Endothelial cell of umbilical vein (primary cell): ENCODE measurements around the gene GIMAP8. TPM values are rescaled to one million over a fixed set of nuclear protein-coding genes. Genes with fewer than 3 reads are reported as not detected.

Experiments used
- BruUV-seq: library from RNA; stranded (reverse); fragments of 400-500 nt; replicated peaks from 2 replicates; lab custom pipeline; 2021; lab: Mats Ljungman, UMichigan
- CTCF ChIA-PET: fragments of 300-600, 350-600 bp; sonication (Branson Sonifier 250); formaldehyde crosslinking; loops from one replicate; lab custom pipeline; 2021; ENCODE audit warnings: antibody characterized with exemption, inconsistent platforms; lab: Charles Lee
- POLR2A ChIA-PET: fragments of 300-600, 350-600 bp; sonication (Branson Sonifier 250); formaldehyde crosslinking; loops from one replicate; lab custom pipeline; 2021; ENCODE audit warnings: antibody characterized with exemption, inconsistent platforms; lab: Charles Lee
- DNase-seq: peaks from one replicate; pipeline ENCODE4 v3.0.0-alpha.2; 2011; ENCODE audit warnings: low read depth, low spot score
- FAIRE-seq: peaks from 2 replicates; lab custom pipeline; 2011; peaks lifted over from hg19 to GRCh38; lab: Jason Lieb, UNC
- H2AFZ ChIP-seq: 2 replicates; pipeline ENCODE4 v1.6.0; 2012; ENCODE audit warnings: low read depth, low read length, control low read depth, inconsistent platforms
- H3K27ac ChIP-seq: 2 replicates; pipeline ENCODE4 v1.5.1; 2011; ENCODE audit warnings: low read depth, mild to moderate bottlenecking, control low read depth, low read length, moderate library complexity; ENCODE audit not compliant: insufficient read depth
- H3K27me3 ChIP-seq, 2 experiments: 2 replicates each; pipeline versions ENCODE4 v1.6.0 to v1.6.1; 2011; ENCODE audit warnings: low read length in 2 of 2, mixed read lengths in 1 of 2; ENCODE audit not compliant: control insufficient read depth in 2 of 2, insufficient read depth in 2 of 2
- H3K36me3 ChIP-seq, 2 experiments: 2 replicates in 1 of 2; 3 replicates in 1 of 2; pipeline ENCODE4 v1.5.1; 2011; ENCODE audit warnings: low read length in 2 of 2, mild to moderate bottlenecking in 1 of 2, moderate library complexity in 1 of 2; ENCODE audit not compliant: control insufficient read depth in 2 of 2, insufficient read depth in 2 of 2; ENCODE audit errors: extremely low read depth in 1 of 2
- H3K4me1 ChIP-seq: 3 replicates; pipeline ENCODE4 v1.5.1; 2011; ENCODE audit warnings: mild to moderate bottlenecking, low read length; ENCODE audit not compliant: control insufficient read depth, insufficient read depth; ENCODE audit errors: extremely low read depth
- H3K4me2 ChIP-seq: 2 replicates; pipeline ENCODE4 v1.6.1; 2011; ENCODE audit warnings: low read length, control low read depth, mixed read lengths; ENCODE audit not compliant: insufficient read depth
- H3K4me3 ChIP-seq, 3 experiments: fragments of 200-600 bp in 1 of 3; sonication (generic), shearing (Covaris generic) in 1 of 3; replicated peaks in 1 of 3; 2 replicates each; pipeline ENCODE4 v1.5.1; 2011 to 2016; ENCODE audit warnings: control low read depth in 3 of 3, low read length in 3 of 3, mild to moderate bottlenecking in 2 of 3, inconsistent platforms in 1 of 3, low read depth in 1 of 3, moderate library complexity in 1 of 3; ENCODE audit not compliant: insufficient read depth in 1 of 3
- H3K79me2 ChIP-seq: 2 replicates; pipeline ENCODE4 v1.6.0; 2012; ENCODE audit warnings: low read length, inconsistent platforms; ENCODE audit not compliant: control insufficient read depth, insufficient read depth
- H3K9ac ChIP-seq: replicated peaks from 2 replicates; pipeline ENCODE3; 2011; ENCODE audit warnings: low read length, control low read depth; ENCODE audit not compliant: insufficient read depth; ENCODE audit errors: extremely low read depth
- H3K9me1 ChIP-seq: replicated peaks from 3 replicates; pipeline ENCODE4 v1.6.0; 2011; ENCODE audit warnings: mild to moderate bottlenecking, low read length; ENCODE audit not compliant: control insufficient read depth, insufficient read depth; ENCODE audit errors: extremely low read depth
- H3K9me3 ChIP-seq: replicated peaks from 2 replicates; pipeline ENCODE4 v1.5.1; 2012; ENCODE audit warnings: low read length, inconsistent platforms; ENCODE audit not compliant: control insufficient read depth, insufficient read depth
- H4K20me1 ChIP-seq: replicated peaks from 2 replicates; pipeline ENCODE3; 2011; ENCODE audit warnings: mild to moderate bottlenecking, low read length; ENCODE audit not compliant: control insufficient read depth, insufficient read depth; ENCODE audit errors: extremely low read depth
- CTCF ChIP-seq, 2 donors: IDR thresholded peaks; 1 replicate in 1 of 2; 2 replicates in 1 of 2; pipeline ENCODE4 v1.5.1; 2011; ENCODE audit warnings: low read length in 2 of 2, mild to moderate bottlenecking in 2 of 2, moderate library complexity in 2 of 2, control low read depth in 1 of 2, inconsistent platforms in 1 of 2, low read depth in 1 of 2; ENCODE audit not compliant: insufficient read depth in 1 of 2; ENCODE audit errors: extremely low read depth in 1 of 2
- EZH2 ChIP-seq: IDR thresholded peaks from 2 replicates; pipeline ENCODE4 v1.6.1; 2012; ENCODE audit warnings: borderline replicate concordance, low read depth, mild to moderate bottlenecking, moderate library complexity, low read length, inconsistent platforms; ENCODE audit not compliant: severe bottlenecking
- FOS ChIP-seq: IDR thresholded peaks from 2 replicates; pipeline ENCODE4 v1.6.1; 2011; ENCODE audit warnings: mild to moderate bottlenecking, low read length, moderate library complexity, borderline replicate concordance; ENCODE audit not compliant: insufficient read depth
- GATA2 ChIP-seq: IDR thresholded peaks from 2 replicates; pipeline ENCODE4 v1.7.0; 2011; ENCODE audit warnings: low read depth, mild to moderate bottlenecking, moderate library complexity, mixed read lengths, low read length; ENCODE audit not compliant: insufficient read length, insufficient read depth
- JUN ChIP-seq: IDR thresholded peaks from 2 replicates; pipeline ENCODE4 v1.6.1; 2011; ENCODE audit warnings: borderline replicate concordance, low read depth; ENCODE audit not compliant: insufficient read length, insufficient read depth
- MAX ChIP-seq: IDR thresholded peaks from 2 replicates; pipeline ENCODE4 v1.6.1; 2011; ENCODE audit not compliant: insufficient read depth, insufficient read length
- MYC ChIP-seq: IDR thresholded peaks from one replicate; pipeline ENCODE4 v1.6.1; 2011; ENCODE audit warnings: mild to moderate bottlenecking, low read depth, low read length
- POLR2A ChIP-seq: IDR thresholded peaks from 2 replicates; pipeline ENCODE4 v1.6.1; 2012; ENCODE audit warnings: low read depth, mild to moderate bottlenecking, control low read depth, low read length
- POLR2AphosphoS5 ChIP-seq: IDR thresholded peaks from 2 replicates; pipeline ENCODE4 v1.6.1; 2012; ENCODE audit warnings: low read depth, mild to moderate bottlenecking, control low read depth, low read length, moderate library complexity; ENCODE audit not compliant: insufficient read depth
- dilution Hi-C: fragments of 300-500 bp; cut with MboI; formaldehyde crosslinking; loops from one replicate; pipeline ENCODE4 v1.15.0; 2019; ENCODE audit warnings: low sequenced_read_pairs; ENCODE audit not compliant: extremely low pct_ligation_motif_present
- intact Hi-C: fragments of 100-400 bp; cut with micrococcal nuclease; formaldehyde crosslinking; loops from one replicate; pipeline ENCODE4 v1.10.0; 2022
- polyA plus RNA-seq, 4 experiments: library from polyadenylated mRNA; depleted of rRNA in 3 of 4; stranded (reverse) in 3 of 4; unstranded in 1 of 4; fragments of >200 nt; gene quantifications; 2 replicates each; pipeline versions ENCODE4 v1.2.1 to v1.2.3, GENCODE V29; 2011 to 2012; ENCODE audit warnings: missing spikeins in 1 of 4
- total RNA-seq: library from RNA; stranded (reverse); gene quantifications from 2 replicates; pipeline ENCODE4 v1.2.3, GENCODE V29; 2021

GIMAP8 gene
- total and polyA plus RNA-seq, 2 donors (not counting 3 experiments of a cell fraction or from before 2014, with no cell fraction given): 32.2 to 71.8 TPM

GRCh38 chr7:150403376-150404171, 46.9 kb upstream of the GIMAP8 start:
- Histone ChIP-seq H2AFZ (peak overlapping the region; percentile 96), H3K36me3 (peaks cover 0 to 2% of the 10 kb centered on the region in 2 experiments), H4K20me1 (no peaks in the 10 kb centered on the region), H3K9ac (no peak overlapping the region), H3K4me2 (no peak overlapping the region), H3K9me1 (no peaks in the 10 kb centered on the region), H3K9me3 (no peaks in the 10 kb centered on the region), H3K79me2 (no peaks in the 10 kb centered on the region), H3K27ac (no peak overlapping the region), H3K4me1 (peaks cover 15% of the 10 kb centered on the region), H3K4me3 (no peak overlapping the region), H3K27me3 (no peaks in the 10 kb centered on the region)
- no peak for DNase-seq
- FAIRE-seq: no peak
- intact Hi-C loops (no loop called here), dilution Hi-C loops (no loop called here)
- POLR2A ChIA-PET: no interaction called here
- no TSS peak for BruUV-seq
- TF ChIP-seq MAX (no peak), POLR2AphosphoS5 (no peak), GATA2 (no peak), FOS (no peak), JUN (no peak), CTCF (IDR thresholded peaks at IDR 0.05; ENCODE audit: extremely low read depth in 1 of 2, insufficient read depth in 1 of 2, low read depth in 1 of 2, low read length in 2 of 2) (no peak), POLR2A (no peak), EZH2 (no peak), MYC (no peak)
- CTCF ChIA-PET: interaction anchor here (0.8 to 1.6 kb wide), 6 partner anchors 10 to 49 kb away, joined by 3 to 7 read pairs (median 4); no protein-coding TSS in a partner anchor
